ENCODE measurements around the gene HAX1. TPM values are rescaled to one million over a fixed set of nuclear protein-coding genes. Genes with fewer than 3 reads are reported as not detected.
A peak's percentile ranks its signal among the peaks of the same experiment; 100 is the strongest.

HAX1 gene
- total RNA-seq, 1 experiment from 2014 or later, result 281 TPM

DNA sequence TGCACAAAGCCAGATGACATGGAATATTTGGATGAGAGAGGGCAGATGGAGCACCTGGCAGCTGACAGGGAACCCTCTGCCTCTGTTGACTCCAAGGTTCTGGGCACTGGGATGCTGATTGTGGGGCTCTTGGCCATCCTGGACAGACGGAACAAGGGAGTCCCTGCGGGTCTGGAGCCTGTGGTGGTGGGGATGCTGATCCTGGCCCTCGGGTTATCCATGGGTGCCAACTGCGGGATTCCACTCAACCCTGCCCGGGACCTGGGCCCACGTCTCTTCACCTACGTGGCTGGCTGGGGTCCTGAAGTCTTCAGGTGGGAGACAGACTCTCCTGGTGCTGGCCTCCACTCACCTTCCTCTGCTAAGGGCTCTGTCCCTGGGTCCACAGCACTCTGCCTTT is 51.1 kb downstream of the HAX1 start:
- Histone ChIP-seq H3K79me2 (ENCODE audit: low read length) (no peaks in the 10 kb centered on the region), H3F3A (ENCODE audit: low read length, unreplicated experiment) (peaks cover 4% of the 10 kb centered on the region), H3K36me3 (ENCODE audit: low read depth, low read length) (no peaks in the 10 kb centered on the region), H3K9ac (ENCODE audit: low read length) (no peak overlapping the region), H3K9me3 (ENCODE audit: low read length) (no peaks in the 10 kb centered on the region), H3K4me2 (ENCODE audit: low read length) (no peak overlapping the region), H4K20me1 (ENCODE audit: low read length) (no peaks in the 10 kb centered on the region), H3K27ac (ENCODE audit: low read length) (no peak overlapping the region), H3K4me1 (ENCODE audit: insufficient read depth, low read length) (peaks cover 25% of the 10 kb centered on the region), H2AFZ (ENCODE audit: low read length) (no peak overlapping the region), H3K27me3 (ENCODE audit: low read length) (peaks cover 14% of the 10 kb centered on the region; the same call in 1 of the 2 replicates), H3K4me3 (ENCODE audit: low read length) (no peak overlapping the region), H3K9me2 (replicated peaks; ENCODE audit: low read length) (no peaks in the 10 kb centered on the region)
- POLR2A ChIA-PET (ENCODE audit: unreplicated experiment), result no interaction called here
- TF ChIP-seq CTCF (conservative IDR thresholded peaks at IDR 0.05; ENCODE audit: low read depth, low read length), result no peak
- no peak for TF ChIP-seq EZH2phosphoT487 (IDR thresholded peaks at IDR 0.05; ENCODE audit: borderline replicate concordance, low read length)
- no peak for TF ChIP-seq EZH2 (IDR thresholded peaks at IDR 0.05; ENCODE audit: low read length, unreplicated experiment)
- no TSS peak for BruUV-seq (replicated peaks)
- CTCF ChIA-PET, result no interaction called here
- intact Hi-C loops (cut with micrococcal nuclease), result no loop called here
- ATAC-seq, result no peak
- DNase-seq, result no peak

DNA sequence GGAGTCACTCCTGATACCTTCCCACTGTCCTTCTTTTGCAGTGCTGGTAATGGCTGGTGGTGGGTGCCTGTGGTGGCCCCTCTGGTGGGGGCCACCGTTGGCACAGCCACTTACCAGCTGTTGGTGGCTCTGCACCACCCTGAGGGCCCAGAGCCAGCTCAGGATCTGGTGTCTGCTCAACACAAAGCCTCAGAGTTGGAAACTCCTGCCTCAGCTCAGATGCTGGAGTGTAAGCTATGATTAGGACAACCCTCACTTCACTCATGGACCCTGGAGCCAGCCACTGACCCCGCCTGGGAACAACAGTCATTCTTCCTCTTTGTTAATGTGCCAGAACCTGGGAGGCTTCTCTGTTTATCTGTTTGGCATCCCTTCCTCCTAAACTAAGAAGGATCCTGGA is 51.8 kb downstream of the HAX1 start:
- CTCF ChIA-PET, result interaction anchor here (1.8 kb wide), 1 partner anchor 11 kb away, joined by 8 read pairs; no protein-coding TSS in a partner anchor

DNA sequence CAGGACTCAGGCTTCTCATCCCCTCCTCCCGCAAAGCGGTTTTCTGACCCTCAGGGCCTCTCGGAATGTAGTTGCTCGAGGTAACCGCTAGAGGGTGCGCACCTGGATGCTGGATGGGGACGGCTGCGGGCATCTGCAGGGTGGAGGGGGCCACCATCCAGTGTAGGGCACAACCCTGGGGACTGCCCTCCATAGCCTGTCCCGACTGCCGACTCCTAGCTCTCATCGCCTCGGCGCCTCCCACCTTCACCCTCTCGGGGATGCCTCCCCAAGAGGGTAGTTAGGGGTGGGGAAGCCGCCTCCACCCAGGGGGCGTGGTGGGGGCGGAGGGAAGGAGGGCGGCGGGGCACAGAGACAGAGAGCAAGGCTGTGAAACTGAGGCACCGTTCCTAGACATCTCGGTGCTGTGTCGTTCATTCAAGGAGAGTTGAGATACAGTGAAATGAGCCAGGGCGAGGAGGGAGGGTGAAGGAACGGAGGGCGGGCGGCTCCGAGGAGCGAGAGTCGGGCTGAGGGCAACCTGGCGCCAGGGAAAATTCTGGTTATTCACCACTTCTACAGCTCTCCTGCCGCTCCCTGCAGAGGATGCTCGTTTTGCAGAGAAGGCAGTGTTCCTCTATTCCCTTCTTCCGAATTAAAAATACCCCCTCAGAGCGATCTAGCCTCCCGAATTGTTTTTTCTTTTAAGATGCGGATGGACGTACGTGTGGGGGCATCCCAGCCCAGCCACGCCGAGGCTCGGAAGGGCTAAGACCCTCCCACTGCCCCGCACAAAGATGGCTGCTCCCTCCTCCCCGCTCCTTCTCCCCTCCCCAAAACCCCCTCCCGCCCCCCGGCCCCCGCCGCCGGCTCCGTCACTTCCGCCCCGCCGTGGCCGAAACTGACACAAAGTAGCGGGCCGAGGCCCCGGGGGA is 52.5 kb downstream of the HAX1 start, which contains the start of gene ATP8B2:
ATP8B2 (plus strand) TSS at position 857 of the 914 bp plus-strand sequence. CDS start 2,617 bp downstream, outside the sequence.
- peak within 1 kb of the TSS; percentile 96 for H2AFZ ChIP-seq (ENCODE audit: low read length)
- CTCF ChIA-PET, result interaction anchor here (0.5 to 1.8 kb wide), 2 partner anchors 10 to 289 kb away, joined by 3 to 8 read pairs; no protein-coding TSS in a partner anchor
- no TSS peak for BruUV-seq (replicated peaks)

More for the DNA sequence above, 51.8 kb downstream of the HAX1 start:
- peaks cover 14% of the 10 kb centered on the region; the same call in 1 of the 2 replicates for H3K27me3 ChIP-seq (ENCODE audit: low read length)
- intact Hi-C loops (cut with micrococcal nuclease), result no loop called here
- no peaks in the 10 kb centered on the region for H3K79me2 ChIP-seq (ENCODE audit: low read length)
- no peaks in the 10 kb centered on the region for H3K9me2 ChIP-seq (replicated peaks; ENCODE audit: low read length)
- H3K4me3 ChIP-seq (ENCODE audit: low read length), result peak overlapping the region; percentile 79; the same call in 1 of the 2 replicates
- POLR2A ChIA-PET (ENCODE audit: unreplicated experiment), result interaction anchor here (1.0 kb wide), 1 partner anchor 10 kb away, joined by 4 read pairs; no protein-coding TSS in a partner anchor
- H3K27ac ChIP-seq (ENCODE audit: low read length), result no peak overlapping the region
- H3K9ac ChIP-seq (ENCODE audit: low read length), result no peak overlapping the region
- no peak for TF ChIP-seq EZH2phosphoT487 (IDR thresholded peaks at IDR 0.05; ENCODE audit: borderline replicate concordance, low read length)
- H4K20me1 ChIP-seq (ENCODE audit: low read length), result no peaks in the 10 kb centered on the region
- DNase-seq, result no peak
- H3K4me2 ChIP-seq (ENCODE audit: low read length), result peak overlapping the region; percentile 87
- H2AFZ ChIP-seq (ENCODE audit: low read length), result 0 out of 2 replicates have a peak overlapping the region, but pooled peaks have one; percentile 92
- H3K9me3 ChIP-seq (ENCODE audit: low read length), result no peaks in the 10 kb centered on the region
- no TSS peak for BruUV-seq (replicated peaks)
- peaks cover 4% of the 10 kb centered on the region for H3F3A ChIP-seq (ENCODE audit: low read length, unreplicated experiment)
- no peak for ATAC-seq
- H3K36me3 ChIP-seq (ENCODE audit: low read depth, low read length), result no peaks in the 10 kb centered on the region
- peaks cover 25% of the 10 kb centered on the region for H3K4me1 ChIP-seq (ENCODE audit: insufficient read depth, low read length)

More for the DNA sequence above, 52.5 kb downstream of the HAX1 start, which contains the start of gene ATP8B2:
- peaks cover 25% of the 10 kb centered on the region for H3K4me1 ChIP-seq (ENCODE audit: insufficient read depth, low read length)
- peak within 1 kb of the TSS; percentile 63 for H3K9ac ChIP-seq (ENCODE audit: low read length)
- H3K9me3 ChIP-seq (ENCODE audit: low read length), result no peaks in the 10 kb centered on the region
- no peak for TF ChIP-seq EZH2 (IDR thresholded peaks at IDR 0.05; ENCODE audit: low read length, unreplicated experiment)
- peak; percentile 97 for TF ChIP-seq CTCF (conservative IDR thresholded peaks at IDR 0.05; ENCODE audit: low read depth, low read length)
- no peak for TF ChIP-seq EZH2phosphoT487 (IDR thresholded peaks at IDR 0.05; ENCODE audit: borderline replicate concordance, low read length)
- H3K27ac ChIP-seq (ENCODE audit: low read length), result peak within 1 kb of the TSS; percentile 76
- peak within 1 kb of the TSS; percentile 79 for H3K4me3 ChIP-seq (ENCODE audit: low read length)
- no peaks in the 10 kb centered on the region for H3K79me2 ChIP-seq (ENCODE audit: low read length)
- H4K20me1 ChIP-seq (ENCODE audit: low read length), result no peaks in the 10 kb centered on the region
- H3K27me3 ChIP-seq (ENCODE audit: low read length), result peaks cover 14% of the 10 kb centered on the region; the same call in 1 of the 2 replicates
- H3K9me2 ChIP-seq (replicated peaks; ENCODE audit: low read length), result no peaks in the 10 kb centered on the region
- peak within 1 kb of the TSS; percentile 87 for H3K4me2 ChIP-seq (ENCODE audit: low read length)
- H3K36me3 ChIP-seq (ENCODE audit: low read depth, low read length), result no peaks in the 10 kb centered on the region
- H3F3A ChIP-seq (ENCODE audit: low read length, unreplicated experiment), result peaks cover 4% of the 10 kb centered on the region
- POLR2A ChIA-PET (ENCODE audit: unreplicated experiment), result interaction anchor here (1.0 kb wide), 1 partner anchor 9 kb away, joined by 4 read pairs; no protein-coding TSS in a partner anchor
- DNase-seq (peak; percentile 92), ATAC-seq (peak; percentile 40)
- intact Hi-C loops (cut with micrococcal nuclease), result loop anchor here (5.0 kb wide), 1 partner anchor 152 kb away; no protein-coding TSS in a partner anchor

Data from PC-3 (cell line).